Measurements from ENCODE around the gene PMM2.

The PMM2 gene

DNA sequence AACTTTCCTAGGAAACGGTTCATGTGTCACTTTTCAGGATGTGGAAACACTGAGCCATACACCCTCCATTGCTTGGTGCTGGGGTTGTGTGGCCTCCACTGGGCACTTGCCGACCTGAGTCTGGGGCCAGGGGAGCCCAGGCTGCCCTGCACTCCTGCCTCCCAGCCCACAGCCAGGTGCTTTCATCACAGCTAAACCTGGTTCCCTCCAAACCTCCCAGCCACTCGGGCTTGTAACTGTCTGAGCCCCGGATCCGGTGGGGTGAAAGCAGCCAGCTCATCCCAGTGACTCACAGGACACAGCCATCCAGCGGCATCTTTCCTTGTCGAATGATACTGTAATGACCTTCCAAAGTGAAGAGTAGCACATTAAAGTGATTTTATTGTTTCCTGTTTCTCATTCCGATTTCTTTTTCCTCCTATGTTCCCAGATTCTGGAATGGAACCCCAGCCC, 51.3 kb downstream of the PMM2 start:
- in situ Hi-C loops (cut with HindIII; ENCODE audit: low sequenced_read_pairs), result no loop called here

DNA sequence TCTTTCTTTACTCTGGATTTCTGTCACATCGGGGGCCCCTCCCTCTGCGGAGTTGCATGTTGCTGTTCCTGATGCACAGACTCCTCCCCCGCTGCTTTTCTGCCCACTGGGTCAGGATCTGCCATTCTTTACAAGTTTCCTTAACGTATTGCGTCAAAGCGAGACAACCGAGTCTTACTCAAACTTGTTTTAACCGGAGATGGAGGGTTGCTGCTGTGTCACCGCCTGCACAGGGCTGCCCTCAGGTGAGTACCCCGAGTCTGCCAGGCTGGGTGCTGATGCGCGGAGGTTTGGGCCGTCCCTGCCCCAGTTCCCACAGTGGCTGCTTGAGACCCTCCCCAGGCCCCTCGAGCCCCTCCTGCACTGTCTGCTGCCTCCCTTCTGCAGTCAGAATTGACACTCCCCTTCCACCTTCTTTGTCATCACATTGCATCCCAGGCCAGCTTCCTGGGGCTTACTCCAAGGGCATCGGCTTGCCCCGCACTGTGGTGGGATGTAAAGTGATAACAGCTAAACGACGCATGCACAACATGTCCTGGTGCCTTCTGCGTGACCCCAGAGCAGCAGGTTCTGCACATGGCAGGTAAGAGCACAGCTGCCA, 51.9 kb downstream of the PMM2 start:
- in situ Hi-C loops (cut with HindIII; ENCODE audit: low sequenced_read_pairs), result no loop called here

DNA sequence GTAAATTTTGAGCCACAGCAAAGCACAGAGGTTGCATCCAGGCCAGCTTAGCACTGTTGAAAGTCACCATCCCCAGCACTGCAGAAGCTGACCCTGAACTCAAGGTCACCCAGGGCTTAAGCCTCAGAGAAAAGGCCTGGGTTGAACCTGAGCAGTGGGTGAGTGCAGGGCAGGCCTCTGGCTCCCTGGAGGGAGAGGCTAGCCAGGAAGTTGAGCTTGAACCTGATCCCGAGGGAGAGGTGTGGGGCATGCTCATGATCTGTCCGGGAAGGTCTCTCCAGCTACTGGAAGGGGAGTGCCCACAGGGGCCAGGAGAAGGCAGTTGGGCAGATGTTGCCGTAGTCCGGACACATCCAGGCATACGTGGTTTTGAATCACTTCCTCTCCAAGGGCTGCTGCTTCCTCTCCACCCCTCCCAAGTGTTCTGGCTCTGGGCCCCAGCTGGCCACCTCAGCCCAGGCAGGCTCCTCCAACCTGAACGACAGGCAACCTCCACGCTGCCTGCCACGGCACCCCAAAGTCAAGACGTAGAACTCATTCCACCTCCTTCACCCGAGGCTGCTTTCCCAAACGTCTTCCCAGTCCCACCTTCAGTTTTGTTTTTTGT, 52.7 kb downstream of the PMM2 start:
- in situ Hi-C loops (cut with HindIII; ENCODE audit: low sequenced_read_pairs), result no loop called here

DNA sequence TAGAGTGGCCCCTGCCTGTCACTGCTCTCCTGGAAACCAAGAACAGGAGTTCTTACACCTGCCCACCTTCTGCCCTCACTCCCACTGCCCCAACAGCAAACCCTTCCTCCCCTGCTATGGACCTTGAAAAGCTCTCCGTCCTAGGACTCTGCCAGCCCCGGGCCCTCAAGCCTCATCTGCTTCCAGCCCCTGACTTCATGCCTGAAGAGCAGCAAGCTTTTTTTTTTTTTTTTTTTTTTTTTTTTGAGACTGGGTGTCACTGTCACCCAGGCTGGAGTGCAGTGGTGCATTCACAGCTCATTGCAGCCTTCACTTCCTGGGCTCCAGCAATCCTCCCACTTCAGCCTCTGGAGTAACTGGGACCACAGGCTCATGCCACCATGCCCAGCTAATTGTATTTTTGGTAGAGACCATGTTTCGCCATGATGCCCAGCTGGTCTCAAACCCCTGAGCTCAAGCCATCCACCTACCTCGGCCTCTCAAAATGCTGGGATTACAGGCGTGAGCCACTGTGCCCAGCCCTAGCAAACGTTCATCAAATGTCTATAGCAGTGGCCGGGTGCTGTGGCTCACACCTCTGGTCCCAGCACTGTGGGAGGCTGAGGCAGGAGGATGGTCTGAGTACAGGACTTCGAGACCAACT, 54.2 kb downstream of the PMM2 start:
- in situ Hi-C loops (cut with HindIII; ENCODE audit: low sequenced_read_pairs), result no loop called here

DNA sequence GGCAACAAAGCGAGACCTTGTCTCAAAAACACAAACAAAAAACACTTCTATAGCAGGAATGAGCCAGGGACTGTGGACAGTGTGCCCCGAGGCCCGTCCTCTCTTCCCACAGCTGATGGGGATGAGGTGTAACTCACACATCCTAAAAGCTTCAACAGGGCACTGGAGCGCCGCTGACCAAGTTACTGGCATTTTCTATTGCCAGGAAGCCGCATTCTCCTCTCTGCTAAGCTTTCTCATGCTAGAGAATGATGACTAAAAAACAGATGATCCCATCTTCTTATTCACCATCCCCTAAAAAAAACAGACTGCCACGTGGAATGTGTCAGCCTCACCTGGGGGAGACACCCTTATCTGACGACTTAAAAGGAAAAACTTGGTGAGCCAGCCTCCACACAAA, 54.9 kb downstream of the PMM2 start:
- in situ Hi-C loops (cut with HindIII; ENCODE audit: low sequenced_read_pairs), result no loop called here

DNA sequence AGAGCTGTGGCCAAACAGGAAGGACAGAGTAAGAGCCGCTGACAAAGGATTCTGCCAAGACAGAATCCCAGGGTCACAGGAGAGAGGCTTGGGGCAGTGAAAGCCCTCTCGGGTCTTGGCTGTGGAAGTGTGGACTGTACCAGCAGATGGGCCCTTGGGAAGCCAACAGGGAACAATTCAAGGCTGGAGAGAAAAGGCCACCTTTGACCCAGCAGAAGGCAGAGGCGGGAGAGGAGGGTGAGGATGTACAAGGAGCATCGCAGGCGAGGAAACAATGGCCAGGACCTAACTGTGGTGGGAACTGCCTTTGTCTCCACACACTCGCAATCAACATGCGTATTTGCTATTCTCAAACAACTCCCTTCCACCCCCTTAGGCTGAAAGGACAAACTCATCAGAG, 55.5 kb downstream of the PMM2 start:
- in situ Hi-C loops (cut with HindIII; ENCODE audit: low sequenced_read_pairs), result no loop called here

DNA sequence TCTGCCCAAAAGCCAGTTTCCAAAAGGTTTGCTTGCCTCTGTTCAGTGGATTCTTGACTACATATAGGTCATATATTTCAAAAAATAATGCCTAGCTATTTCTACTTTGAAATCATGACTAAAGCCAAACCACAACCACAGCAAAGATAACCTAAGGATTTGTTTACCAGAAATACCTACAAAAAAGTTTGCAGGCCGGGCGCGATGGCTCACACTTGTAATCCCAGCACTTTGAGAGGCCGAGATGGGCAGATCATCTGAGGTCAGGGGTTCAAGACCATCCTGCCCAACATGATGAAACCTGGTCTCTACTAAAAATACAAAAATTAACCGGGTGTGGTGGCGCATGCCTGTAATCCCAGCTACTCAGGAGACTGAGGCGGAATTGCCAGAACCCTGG, 56.0 kb downstream of the PMM2 start:
- in situ Hi-C loops (cut with HindIII; ENCODE audit: low sequenced_read_pairs), result no loop called here

DNA sequence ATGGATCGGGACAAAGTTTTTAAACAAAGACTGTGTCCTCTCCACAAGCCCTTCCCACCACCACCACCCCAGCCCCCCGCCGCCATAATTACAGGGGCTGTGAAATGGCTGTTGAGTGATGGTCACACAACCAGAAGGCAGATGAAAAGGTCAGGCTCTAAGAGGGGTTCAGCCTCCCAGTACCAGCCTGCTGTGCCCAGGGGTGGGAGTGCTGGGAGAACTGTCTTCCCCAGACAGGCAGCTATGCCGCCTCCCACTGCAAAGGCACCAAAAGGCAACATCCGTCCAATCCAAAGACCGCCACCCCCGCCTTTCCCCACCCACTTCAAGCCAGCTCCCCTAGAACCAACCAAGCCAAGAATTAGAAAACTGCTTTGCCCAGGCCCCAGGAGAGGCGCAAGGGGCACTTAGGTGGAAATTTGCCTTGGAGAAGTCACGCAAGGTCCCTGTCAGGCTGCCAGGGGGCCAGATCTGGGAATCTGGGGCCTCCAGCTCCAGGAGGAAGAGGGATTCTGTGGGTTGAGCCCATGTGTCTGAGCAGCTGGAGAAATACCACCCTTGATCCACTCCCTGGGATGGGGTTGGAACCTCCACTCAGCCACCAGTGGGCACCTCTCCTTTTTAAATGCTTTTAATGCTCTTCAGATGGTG, 56.8 kb downstream of the PMM2 start:
- in situ Hi-C loops (cut with HindIII; ENCODE audit: low sequenced_read_pairs), result no loop called here

DNA sequence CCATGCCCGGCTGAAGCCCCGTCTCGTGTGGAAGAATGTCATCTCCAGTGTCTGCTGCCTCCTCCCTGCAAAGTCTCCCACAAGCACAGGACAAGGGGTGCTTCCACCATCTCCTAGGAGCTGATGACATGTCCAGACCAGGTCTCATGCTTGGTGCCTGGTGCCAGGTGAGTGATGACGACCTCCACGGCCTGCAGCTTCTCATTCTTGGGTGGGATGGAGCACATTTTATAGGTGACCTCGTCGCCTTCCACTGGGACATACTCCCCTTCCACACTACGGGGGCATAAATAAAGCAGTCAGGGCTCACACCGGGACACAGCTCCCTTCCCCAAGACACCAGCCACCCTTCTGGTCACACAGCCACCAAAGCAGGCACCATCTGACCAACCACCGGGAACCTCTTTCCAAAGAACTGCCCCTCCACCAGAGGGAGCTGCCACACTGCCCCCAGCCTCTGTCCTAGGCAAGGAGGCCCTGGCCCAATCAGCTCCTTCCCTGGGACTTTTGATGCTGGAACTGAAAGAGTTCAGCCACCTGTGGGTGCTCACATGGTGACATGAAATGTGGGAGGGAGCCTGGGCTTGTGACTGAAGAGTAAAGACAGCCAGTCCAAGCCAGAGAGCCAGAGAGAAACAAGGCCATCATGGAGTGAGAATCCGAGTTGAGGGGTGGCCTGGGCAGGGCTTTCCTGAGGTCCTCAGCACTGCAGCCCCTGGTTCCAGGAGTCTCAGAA, 57.6 kb downstream of the PMM2 start:
- in situ Hi-C loops (cut with HindIII; ENCODE audit: low sequenced_read_pairs), result no loop called here

DNA sequence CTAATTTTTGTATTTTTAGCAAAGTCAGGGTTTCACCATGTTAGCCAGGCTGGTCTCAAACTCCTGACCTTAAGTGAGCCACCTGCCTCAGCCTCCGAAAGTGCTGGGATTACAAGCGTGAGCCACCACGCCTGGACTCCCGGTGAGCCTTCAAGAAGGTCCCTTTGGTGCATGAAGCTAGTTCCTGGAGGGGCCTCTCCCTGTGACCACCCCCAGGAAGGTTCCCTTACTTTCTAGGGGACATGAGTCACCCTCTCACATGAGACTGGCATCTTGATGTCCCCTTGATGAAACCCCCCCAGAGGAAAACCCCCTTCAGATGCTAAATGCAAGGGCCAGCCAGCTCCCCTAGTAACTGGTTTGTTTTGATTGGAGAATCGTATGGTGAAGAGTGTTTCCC, 58.3 kb downstream of the PMM2 start:
- in situ Hi-C loops (cut with HindIII; ENCODE audit: low sequenced_read_pairs), result no loop called here

DNA sequence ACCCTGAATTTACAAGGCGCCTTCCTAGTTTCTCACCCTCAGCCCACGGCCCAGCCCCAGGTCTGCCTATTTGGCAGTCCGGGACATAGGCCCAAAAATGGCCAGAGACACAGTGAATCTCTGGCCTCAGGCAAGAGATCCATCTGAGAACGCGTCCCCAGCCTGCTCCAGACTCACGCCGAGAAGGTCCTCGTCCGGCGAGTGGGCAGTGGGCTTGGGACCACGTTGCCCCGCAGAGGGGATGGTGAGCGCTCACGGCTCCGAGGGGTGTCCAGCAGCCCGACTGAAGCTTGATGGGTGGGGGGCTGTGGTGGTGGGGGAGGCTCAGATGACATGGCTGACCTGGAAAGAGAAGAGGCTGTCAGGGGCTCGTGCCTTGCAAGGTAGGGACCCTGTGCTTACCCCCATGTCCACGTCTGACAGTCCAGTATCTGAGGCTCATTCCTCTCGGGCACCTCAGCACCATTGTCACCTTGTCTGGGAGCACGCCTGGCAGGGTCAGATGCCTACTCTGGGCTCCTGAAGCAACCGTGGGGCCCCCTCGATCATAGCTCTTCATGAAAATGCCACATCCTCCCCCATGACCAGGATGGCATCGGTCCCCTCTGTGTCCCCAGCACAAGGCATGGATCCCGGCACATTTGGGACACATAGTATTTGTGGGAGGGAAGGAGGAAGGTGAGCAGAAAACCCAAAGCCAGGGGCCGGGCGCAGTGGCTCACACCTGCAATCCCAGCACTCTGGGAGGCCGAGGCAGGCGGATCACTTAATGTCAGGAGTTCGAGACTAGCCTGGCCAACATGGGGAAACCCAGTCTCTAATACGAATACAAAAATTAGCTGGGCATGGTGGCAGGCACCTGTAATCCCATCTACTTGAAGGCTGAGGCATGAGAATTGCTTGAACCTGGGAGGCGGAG, 61.6 kb downstream of the PMM2 start:
- in situ Hi-C loops (cut with HindIII; ENCODE audit: low sequenced_read_pairs), result no loop called here

DNA sequence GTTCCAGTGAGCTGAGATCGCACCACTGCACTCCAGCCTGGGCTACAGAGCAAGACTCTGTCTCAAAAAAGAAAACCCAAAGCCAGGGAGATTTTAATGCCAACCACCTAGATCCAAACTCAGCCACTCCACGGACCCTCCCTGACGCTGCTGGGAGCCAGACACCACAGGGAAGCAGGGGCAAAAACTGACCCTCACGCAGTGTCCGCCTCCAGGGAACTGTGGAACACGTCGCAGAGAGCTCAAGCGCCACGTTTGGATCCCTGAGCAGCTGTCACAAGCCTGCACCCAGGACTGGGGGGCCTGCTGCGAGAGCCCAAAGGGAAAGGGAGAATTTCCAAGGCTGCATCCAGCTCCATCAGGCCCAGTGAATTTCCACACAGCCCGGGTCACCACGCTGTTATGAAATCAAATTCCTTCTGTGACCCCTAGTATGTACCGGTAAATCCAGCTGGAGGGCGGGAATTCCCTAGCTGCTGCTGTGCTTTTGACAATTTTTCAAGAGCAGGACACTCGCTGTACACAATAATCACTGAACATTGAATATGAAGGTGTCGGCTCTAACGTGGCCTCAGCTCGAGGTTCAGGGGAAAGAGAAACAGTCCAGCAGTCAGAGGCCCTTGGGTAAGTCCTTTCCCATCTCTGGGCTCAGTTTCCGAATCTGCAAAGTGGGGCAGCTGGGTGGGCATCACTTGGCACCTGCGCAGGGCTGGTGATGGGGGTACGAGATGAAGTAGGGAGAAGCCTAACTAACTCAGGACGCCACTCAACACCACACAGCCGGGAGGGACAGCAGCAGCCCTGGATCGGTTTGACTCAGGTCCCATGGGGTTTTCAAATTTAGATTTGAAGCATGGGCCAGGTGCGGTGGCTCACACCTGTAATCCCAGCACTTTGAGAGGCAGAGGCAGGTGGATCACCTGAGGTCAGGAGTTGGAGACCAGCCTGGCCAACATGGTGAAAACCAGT, 62.6 kb downstream of the PMM2 start:
- in situ Hi-C loops (cut with HindIII; ENCODE audit: low sequenced_read_pairs), result no loop called here

DNA sequence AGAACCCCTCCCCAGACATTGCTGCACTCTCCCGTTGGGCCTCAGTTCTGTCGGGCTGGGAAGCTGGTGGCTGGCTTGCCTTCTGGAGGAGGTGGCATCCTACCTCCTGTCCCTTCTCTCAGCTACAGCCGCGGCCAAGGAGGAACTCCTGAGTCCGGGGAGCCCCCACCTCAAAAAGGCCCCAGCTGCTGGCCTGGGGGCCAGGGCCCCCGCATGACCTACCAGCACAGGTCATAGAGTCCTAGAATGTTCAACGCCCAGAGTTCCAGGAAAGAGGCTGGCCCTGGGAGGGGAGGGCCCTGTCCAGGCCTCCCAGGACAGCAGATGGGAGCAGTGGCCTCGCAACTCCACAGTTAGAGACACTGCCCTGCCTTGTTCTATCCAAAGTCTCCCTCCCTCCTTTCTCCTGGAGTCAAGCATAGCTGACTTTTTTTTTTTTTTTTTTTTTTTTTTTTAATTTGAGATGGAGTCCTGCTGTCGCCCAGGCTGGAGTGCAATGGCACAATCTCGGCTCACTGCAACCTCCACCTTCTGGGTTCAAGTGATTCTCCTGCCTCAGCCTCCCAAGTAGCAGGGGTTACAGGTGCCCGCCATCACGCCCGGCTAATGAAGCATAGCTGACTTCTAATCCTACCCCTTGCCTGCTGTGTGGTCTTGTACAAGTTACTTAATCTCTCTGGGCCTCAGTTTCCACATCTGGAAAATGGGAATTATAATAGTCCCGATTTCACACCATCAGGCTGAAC, 64.1 kb downstream of the PMM2 start:
- in situ Hi-C loops (cut with HindIII; ENCODE audit: low sequenced_read_pairs), result no loop called here

DNA sequence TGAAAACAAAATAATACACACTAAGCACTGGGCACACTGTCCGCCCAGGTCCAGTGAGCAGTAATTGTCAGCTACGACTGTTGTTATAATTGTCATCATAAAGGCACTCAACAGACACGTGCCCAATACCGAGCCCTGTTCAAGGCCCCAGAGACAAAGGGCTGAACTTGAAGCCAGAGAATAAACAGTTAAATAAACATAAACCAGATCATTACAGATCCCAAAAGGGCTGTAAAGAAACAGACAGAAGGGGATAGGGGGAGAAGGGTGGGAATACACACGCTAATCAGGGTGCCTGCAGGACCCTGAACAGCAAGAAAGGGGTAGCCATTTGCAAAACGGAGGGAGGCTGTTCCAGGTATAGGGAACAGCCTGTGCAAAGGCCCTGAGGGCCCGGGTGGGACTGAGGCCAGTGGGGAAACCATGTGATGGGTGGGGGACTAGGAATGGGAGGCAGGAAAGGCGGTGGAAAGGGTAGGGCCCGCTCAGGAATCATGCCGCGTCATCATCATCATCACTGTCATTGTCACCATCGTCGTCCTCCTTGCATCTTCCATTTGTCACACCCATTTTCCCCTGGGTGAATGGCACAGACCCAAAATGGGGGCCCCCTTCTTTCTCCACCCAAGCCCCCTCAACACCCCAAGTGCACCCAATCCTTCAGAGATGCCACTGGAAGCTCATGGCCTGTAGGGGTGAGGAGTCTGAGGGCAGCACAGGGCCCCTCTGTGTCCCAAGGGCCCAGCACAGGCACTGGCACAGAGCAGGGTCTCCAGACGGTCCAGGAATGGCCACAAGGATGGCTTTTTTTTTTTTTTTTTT, 64.9 kb downstream of the PMM2 start:
- in situ Hi-C loops (cut with HindIII; ENCODE audit: low sequenced_read_pairs), result no loop called here

DNA sequence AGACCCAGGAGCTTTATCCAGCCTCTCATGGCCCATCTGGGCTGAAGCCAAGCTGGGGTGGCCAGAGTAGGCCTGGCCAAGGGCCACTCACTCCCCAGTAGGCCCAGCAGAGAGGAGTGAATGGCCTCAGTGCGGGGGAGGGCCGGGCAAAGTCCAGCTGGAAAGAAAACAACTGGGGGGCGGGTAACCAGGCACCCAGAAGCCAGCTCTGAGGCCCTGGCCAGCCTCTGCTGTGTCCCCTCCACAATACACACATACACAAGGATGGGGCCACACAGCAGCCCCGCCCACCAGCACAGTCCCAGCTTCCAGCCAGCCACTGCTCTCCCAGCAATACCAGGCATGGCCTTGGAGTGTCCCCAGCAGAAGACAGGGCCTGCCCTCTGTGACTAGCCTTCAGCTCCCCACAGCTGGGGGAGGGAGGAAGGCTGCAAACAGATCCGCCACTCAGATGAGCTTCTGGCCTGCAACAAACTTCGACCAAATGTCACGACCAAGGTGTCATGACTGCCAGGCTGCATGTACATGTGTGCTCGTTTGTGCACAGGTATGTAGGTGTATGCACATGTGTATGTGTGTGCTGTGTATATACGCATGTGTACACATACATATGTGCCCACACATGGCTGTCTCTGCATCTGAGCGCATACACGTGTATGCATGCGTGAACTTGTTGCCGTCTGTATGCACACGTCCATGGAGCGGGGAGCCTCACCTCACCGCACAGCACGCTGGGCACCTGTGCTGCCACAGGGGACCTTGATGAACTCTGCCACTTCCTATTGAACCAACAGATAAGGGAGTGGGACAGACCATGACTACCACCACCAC, 66.2 kb downstream of the PMM2 start:
- in situ Hi-C loops (cut with HindIII; ENCODE audit: low sequenced_read_pairs), result no loop called here

DNA sequence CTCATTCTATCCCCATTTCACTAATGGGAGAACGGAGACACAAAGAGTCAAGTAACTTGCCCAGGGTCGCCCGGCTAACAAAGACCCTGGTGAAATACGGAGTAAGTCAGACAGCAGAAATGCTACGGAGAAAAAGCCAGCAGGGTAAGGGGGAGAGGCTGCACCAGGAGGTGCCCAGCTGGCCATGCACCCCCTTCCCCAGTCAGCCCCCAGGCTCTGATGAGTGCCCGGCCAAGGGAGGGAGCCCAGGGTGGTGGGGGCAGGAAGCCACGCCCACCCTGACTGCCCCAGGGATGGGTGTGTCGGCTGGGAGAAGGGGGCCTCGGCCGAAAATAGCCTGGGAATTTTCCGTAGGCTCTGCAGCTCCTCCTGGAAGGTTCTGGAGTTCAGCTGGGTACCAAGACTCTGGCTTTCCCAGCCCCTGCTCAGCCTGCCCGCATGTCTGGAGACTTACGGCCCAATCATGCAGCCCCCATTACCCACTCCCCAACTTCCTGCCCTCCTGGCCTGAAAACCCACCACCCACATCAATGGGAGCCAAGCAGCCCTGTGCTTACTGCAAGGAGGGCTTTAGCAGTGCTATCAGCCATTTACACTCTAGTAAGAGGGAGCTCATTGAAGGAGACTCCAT, 67.0 kb downstream of the PMM2 start:
- in situ Hi-C loops (cut with HindIII; ENCODE audit: low sequenced_read_pairs), result no loop called here
